OCI-LY3 (cell line): ENCODE results near the gene ARHGAP28.

ENCODE experiments used
- H2AFZ ChIP-seq: fragments of 200-600, 300-600 bp; shearing (Covaris generic); 2 replicates; pipeline ENCODE4 v1.6.0; 2014; ENCODE audit warnings: antibody characterized with exemption, low read depth, low read length
- H3K27ac ChIP-seq: fragments of 200-600, 300-600 bp; sonication (generic); 2 replicates; pipeline ENCODE4 v1.5.1; 2014; ENCODE audit warnings: mild to moderate bottlenecking, low read length, moderate library complexity, mixed read lengths
- H3K27me3 ChIP-seq: fragments of 200-600, 300-600 bp; sonication (generic); 2 replicates; pipeline ENCODE4 v1.6.1; 2014; ENCODE audit warnings: low read depth, low read length, mixed read lengths
- H3K36me3 ChIP-seq: fragments of 200-600, 300-600 bp; sonication (generic); replicated peaks from 2 replicates; pipeline ENCODE3; 2014; ENCODE audit warnings: low read depth, low read length, mixed read lengths
- H3K4me1 ChIP-seq: fragments of 300-600, 200-600 bp; sonication (generic); 2 replicates; pipeline ENCODE4 v1.6.1; 2014; ENCODE audit warnings: low read length, mixed read lengths
- H3K4me2 ChIP-seq: fragments of 200-600, 300-600 bp; sonication (generic); 2 replicates; pipeline ENCODE4 v1.6.1; 2014; ENCODE audit warnings: low read length, mixed read lengths
- H3K4me3 ChIP-seq: fragments of 300-600, 200-600 bp; sonication (generic); 2 replicates; pipeline ENCODE4 v1.5.1; 2014; ENCODE audit warnings: antibody characterized with exemption, mild to moderate bottlenecking, low read length, moderate library complexity
- H3K79me2 ChIP-seq: fragments of 300-600, 200-600 bp; shearing (Covaris generic); 2 replicates; pipeline ENCODE4 v1.6.1; 2014; ENCODE audit warnings: mild to moderate bottlenecking, low read length, mixed read lengths
- H3K9ac ChIP-seq: fragments of 300-600, 200-600 bp; shearing (Covaris generic); 2 replicates; pipeline ENCODE4 v1.6.0; 2014; ENCODE audit warnings: mild to moderate bottlenecking, low read length, moderate library complexity
- H3K9me3 ChIP-seq: fragments of 200-600, 300-600 bp; shearing (Covaris generic); 2 replicates; pipeline ENCODE4 v1.6.1; 2014; ENCODE audit warnings: low read length, mixed read lengths; ENCODE audit not compliant: insufficient read depth
- H4K20me1 ChIP-seq: fragments of 200-600, 300-600 bp; sonication (generic); 2 replicates; pipeline ENCODE4 v1.6.1; 2016; ENCODE audit warnings: low read length, mixed read lengths; ENCODE audit not compliant: insufficient read depth
- EZH2phosphoT487 ChIP-seq: fragments of 200-600 bp; shearing (Covaris generic); IDR thresholded peaks from 2 replicates; pipeline ENCODE4 v1.6.1; 2018; ENCODE audit warnings: antibody characterized with exemption, mixed run types, low read depth
- TF ChIP-seq, protein P1 (sequence below): fragments of 200-600, 300-600 bp; sonication (generic); IDR thresholded peaks from 2 replicates; pipeline ENCODE4 v1.5.1; 2014; ENCODE audit warnings: antibody characterized with exemption, low read length, low read depth

Gene ARHGAP28

DNA sequence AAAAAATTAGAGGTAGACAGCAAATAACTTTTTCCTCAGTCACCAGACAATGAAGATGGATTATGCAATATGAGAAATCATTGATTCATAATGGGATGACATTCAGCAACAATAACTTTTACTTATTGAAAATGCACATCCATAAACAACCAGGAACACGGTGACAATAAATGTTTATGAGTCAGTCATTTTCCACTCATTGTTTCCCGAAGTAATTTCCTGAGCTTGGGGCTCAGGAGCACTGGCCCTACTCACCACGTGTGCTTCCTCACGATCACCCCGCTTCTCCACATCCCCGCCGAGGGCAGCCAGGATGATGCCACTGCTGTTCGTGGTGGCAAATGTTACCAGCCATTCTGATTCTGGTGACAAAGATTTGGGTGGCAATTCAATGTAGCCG lies 231.8 kb downstream of the ARHGAP28 start:
- H3K9me3 ChIP-seq = peaks cover 4% of the 10 kb centered on the region; the same call in 1 of the 2 replicates
- H3K79me2 ChIP-seq = no peaks in the 10 kb centered on the region
- no peak overlapping the region for H3K9ac ChIP-seq
- H3K4me1 ChIP-seq = no peaks in the 10 kb centered on the region
- H3K4me3 ChIP-seq = no peak overlapping the region
- H4K20me1 ChIP-seq = no peaks in the 10 kb centered on the region
- no peaks in the 10 kb centered on the region for H3K36me3 ChIP-seq
- H3K27ac ChIP-seq = no peak overlapping the region
- no peak overlapping the region for H2AFZ ChIP-seq
- no peak for TF ChIP-seq EZH2phosphoT487
- H3K4me2 ChIP-seq = no peak overlapping the region
- no peaks in the 10 kb centered on the region for H3K27me3 ChIP-seq

DNA sequence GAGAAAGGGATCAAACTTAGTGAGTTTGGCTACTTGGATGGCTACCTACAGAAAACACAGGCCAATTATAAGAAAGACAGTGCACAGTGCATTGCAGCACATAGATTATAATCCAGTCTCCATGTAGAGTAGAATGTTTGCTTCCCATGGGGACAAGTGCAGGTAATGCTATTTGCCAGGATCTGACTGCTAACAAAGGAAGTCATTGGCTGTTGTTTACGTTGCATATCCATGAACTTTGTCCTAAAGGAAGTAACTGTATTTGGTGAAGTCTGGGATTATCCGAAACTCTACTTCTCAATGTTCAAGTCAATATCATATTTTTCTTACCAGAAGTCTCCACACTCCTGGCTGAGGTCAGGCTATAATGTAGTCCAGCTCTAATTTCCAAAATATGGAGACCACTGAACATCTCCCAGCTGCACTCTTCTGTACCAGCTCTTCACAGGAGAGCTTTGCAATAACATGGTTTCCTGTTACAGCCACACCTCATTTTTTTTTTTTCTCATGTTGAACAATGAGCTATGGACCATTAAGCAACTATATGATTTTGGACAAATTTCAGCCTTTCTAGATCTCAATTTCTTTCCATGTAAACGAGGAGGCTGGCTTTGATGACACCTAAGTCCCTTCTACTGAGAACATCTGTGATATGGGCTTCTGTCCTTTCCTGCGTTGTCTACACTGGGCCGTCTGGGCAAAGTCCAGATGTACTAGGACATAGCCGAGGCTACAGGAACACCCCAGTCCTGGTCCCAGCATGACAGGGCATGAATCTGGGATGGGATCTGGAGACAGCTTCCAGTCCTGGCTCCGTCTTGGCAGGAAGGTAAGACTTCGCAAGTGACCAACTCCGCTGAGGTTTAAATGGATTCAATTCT lies 233.3 kb downstream of the ARHGAP28 start:
- Histone ChIP-seq H3K79me2 (no peaks in the 10 kb centered on the region), H3K9ac (no peak overlapping the region), H4K20me1 (no peaks in the 10 kb centered on the region), H3K9me3 (peaks cover 4% of the 10 kb centered on the region; the same call in 1 of the 2 replicates), H3K27me3 (no peaks in the 10 kb centered on the region), H3K4me2 (no peak overlapping the region), H2AFZ (no peak overlapping the region), H3K27ac (no peak overlapping the region), H3K4me3 (no peak overlapping the region), H3K36me3 (no peaks in the 10 kb centered on the region), H3K4me1 (no peaks in the 10 kb centered on the region)
- TF ChIP-seq EZH2phosphoT487 = no peak
- TF ChIP-seq, protein P1, sequence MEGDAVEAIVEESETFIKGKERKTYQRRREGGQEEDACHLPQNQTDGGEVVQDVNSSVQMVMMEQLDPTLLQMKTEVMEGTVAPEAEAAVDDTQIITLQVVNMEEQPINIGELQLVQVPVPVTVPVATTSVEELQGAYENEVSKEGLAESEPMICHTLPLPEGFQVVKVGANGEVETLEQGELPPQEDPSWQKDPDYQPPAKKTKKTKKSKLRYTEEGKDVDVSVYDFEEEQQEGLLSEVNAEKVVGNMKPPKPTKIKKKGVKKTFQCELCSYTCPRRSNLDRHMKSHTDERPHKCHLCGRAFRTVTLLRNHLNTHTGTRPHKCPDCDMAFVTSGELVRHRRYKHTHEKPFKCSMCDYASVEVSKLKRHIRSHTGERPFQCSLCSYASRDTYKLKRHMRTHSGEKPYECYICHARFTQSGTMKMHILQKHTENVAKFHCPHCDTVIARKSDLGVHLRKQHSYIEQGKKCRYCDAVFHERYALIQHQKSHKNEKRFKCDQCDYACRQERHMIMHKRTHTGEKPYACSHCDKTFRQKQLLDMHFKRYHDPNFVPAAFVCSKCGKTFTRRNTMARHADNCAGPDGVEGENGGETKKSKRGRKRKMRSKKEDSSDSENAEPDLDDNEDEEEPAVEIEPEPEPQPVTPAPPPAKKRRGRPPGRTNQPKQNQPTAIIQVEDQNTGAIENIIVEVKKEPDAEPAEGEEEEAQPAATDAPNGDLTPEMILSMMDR = no peak

DNA sequence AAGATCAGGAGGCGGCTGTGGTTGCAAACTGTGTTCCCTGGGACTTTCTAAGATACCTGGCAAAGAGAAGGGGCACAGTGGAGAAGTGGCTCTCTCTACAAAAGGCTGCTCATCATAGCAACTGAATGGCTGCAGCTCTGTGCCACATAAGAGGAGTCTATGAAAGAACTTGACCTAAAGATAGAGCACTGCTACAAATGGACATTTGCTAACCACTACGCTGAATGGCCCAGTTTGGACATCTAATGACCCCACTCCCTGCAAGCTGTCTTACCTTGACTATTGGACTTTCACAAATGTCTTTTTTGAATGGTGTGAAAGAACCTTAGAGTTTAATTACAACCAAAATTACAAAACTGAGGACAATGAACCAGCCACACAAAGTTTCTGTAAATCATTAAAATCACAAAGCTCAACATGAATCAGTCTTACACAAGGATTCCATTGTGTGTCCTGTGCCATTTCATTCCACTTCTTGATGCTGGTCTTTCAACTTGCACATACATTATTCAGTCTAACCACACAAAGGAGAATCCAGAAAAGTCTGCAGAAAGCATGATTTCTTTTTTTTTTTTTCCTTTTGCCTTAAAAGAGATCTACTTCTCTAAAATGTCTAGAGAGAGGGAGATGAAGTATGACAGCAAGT lies 234.1 kb downstream of the ARHGAP28 start:
- TF ChIP-seq, protein P1 = no peak
- no peak for TF ChIP-seq EZH2phosphoT487
- Histone ChIP-seq H3K79me2 (no peaks in the 10 kb centered on the region), H3K27ac (no peak overlapping the region), H3K4me2 (no peak overlapping the region), H3K9me3 (peaks cover 4% of the 10 kb centered on the region; the same call in 1 of the 2 replicates), H2AFZ (no peak overlapping the region), H3K4me1 (no peaks in the 10 kb centered on the region), H3K9ac (no peak overlapping the region), H3K27me3 (no peaks in the 10 kb centered on the region), H3K36me3 (no peaks in the 10 kb centered on the region), H4K20me1 (no peaks in the 10 kb centered on the region), H3K4me3 (no peak overlapping the region)
